ENCODE results near the gene POLD3. TPM values are rescaled to one million over a fixed set of nuclear protein-coding genes. Genes with fewer than 3 reads are reported as not detected.
"Not testable (repeated sequence)": the region's sequence is repeated elsewhere in the genome, so short reads cannot be mapped to it uniquely, and the experiment has no call there.

POLD3 gene
- total RNA-seq, 1 donor from 2014 or later, result 15.0 TPM

DNA sequence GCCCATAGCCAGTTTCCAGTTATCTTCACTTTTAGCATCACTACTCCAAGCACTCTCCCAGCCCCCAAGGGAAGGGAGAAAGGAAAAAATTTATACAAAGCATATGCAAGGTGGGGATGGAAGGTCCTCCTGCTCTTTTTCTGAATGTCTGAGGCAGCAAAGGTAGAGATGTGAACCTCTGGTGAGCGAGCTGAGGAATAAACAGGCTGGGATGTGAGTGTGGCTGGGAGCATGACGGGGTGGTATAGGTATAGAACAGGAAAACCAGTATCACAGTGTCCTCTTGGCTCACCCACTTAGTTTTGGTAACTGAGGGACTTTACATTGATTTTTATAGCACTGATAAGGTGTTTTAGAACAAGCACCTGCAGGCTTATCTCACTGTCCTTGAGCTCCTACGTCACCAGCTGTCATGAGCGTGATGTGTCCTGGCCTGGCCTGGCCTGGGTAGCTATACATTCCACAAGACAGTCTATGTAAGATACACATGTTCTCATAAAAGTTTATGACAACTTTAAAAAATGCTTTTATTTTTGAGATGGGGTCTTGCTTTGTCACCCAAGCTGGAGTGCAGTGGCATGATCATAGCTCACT is 10.3 kb upstream of the POLD3 start:
- DNase-seq, result no peak

DNA sequence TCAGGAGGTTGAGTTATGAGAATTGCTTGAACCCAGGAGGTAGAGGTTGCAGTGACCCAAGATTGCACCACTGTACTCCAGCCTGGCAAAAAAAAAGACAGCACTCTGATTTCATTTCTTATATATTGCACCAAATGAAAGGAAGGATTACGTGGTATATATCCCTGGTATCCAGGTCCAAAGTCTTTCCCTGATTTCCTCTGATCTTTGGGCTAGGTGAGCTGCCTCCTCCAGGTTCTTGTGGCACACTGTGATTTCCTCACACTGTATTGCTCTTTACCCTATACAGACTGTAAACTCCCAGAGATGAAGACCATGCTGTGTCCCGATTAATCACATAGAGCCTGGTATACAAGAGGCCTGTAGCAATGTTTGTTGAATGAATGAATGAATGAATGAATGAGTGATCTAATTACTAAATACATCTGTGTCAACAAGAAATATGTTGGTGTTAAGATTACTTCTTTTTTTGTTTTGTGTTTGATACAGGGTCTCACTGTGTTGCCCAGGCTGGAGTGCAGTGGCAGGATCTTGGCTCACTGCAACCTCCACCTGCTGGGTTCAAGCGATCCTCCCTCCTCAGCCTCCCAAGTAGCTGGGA is 9.3 kb upstream of the POLD3 start:
- DNase-seq, result no peak

DNA sequence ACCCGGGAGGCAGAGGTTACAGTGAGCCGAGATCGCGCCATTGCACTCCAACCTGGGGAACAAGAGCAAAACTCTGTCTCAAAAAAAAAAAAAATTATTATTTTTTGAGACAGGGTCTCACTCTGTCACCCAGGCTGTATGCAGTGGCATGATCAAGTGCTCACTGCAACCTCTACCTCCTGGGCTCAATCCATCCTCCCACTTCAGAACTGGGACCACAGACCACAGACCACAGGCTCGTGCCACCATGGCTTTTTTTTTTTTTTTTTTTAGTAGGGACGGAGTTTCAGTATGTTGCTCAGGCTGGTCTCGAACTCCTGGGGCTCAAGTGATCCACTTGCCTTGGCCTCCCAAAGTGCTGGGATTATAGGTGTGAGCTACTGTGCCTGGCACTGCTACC is 1.9 kb upstream of the POLD3 start:
- not testable (repeated sequence) for DNase-seq

DNA sequence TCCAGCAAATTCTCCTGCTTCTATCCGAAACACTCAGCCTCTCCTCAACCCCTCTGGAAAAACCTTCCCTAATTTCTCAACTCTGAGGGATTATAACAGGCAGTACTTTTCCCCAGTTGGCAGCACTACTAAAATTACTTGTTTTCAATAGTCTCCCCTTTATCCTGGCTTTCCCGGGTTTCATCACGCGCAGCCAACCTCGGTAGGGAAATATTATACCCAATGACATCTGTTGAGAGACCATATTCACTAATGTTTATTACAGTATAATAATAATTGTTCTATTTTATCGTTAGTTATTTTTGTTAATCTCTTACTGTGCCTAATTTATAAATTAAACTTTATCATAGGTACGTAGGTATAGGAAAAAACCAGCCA is 330 bp upstream of the POLD3 start:
- no peak for DNase-seq

DNA sequence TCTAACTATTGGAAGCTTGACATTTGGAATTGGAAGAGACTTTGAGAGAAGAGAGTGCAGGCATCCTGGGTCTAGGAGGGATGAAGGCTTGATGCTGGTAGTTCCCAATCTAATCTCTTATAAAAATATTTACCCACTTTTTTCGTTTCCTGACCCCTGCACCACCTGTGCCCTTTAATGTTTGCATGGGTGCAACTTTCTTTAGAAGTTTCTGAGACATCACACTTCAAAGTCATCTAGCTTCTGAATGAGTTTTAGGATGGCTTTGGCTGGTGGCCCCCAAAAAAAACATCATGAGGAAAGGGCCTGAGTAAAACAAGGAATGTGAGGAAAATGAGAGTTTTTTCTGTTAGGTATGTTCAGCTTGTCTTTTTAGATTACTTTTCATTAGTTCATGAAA is 1.1 kb downstream of the POLD3 start:
- DNase-seq, result no peak

DNA sequence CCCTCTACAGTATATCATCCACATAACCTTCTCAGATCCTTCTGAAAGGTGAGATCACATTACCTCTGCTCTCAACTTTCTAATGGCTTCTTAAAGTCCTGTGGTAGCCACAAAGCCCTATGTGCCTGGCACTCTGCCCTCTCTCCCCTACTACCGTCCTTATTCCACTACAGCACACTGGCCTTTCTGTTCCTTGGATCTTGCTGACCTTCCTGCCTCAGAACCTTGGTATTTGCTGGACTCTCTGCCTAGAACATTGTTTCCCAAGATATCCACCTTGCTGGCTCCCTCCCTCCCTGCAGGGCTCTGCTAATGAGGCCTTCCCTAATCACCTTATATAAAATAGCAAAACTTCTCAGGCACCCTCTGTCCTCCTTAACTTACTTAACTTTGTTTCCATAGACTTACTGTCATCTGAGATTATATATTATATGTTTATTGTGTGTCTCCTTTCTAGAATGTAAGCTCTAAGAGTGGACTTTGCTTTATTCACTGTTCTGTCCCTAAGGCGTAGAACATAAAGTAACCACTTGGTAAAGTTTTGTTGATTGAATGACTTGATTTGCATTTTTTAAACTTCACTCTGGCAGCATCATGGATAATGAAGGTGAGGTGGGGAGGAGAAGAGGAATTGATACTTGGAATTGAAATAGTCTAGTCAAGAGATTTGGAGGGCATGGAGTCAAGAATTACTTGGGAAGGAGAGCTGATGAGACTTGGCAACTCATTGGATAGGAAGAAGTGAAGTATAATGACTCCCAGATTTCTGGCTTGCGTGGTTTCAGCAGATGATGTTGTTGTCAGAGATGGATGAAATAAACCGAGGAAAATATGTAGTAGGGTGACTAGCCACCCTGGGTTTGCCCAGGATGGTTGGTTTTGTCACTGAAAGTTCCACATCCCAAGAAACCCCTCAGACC is 10.5 kb downstream of the POLD3 start:
- peak; percentile 48 for DNase-seq

DNA sequence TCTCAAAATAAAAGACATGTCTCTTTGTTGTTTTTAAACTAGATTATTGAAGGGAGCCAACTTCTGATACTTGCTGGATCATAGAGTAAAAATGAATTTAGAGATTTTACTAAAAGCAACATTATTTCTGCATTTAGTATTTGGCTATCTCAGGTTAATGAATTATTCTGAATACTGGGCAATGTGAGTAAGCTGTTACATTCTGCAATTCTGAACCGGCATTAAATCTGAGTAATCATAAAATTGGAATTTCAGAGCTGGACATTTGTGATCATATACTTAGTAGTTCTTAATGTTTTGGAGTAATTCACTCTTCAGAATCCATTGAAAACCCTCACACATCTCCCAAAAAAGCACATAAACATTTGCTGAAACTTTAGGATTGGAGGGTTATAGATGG is 11.5 kb downstream of the POLD3 start:
- no peak for DNase-seq

DNA sequence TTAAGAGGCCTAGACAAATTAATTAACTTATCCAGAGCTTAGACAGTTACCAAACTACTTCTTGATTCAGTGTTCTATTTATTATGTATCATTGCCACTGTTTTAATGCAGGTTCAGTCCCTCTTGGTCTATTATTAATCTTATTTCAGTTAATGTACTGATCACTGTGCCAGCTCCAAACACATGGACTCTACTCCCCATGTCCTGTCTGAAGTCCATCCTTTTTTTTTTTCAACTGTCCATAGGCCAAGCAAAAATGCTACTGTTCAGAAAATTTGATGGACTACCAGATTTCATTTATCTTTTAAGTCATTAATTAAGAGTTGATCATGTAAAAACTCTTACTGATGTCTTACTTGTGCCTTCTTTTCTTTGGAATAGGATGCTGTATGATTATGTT is 11.9 kb downstream of the POLD3 start:
- no peak for DNase-seq

DNA sequence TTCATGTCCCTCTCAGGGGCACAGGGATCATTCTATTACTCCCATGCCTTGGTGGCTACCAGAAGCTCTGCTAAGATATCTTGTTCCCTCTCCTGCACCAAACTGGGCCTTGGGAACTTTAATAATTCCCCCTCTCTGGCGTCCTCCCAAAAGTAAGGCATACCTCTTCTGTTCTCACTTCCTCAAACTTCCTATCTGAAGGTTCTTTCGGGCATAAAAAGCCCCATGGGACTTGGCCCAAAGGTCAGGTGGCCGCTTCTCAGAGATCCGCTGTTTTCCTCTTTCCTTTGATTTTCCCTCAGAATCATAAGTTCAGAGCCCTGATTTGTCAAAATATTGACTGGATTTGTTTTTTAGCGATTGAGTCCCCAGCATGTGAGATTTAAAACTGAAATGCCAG is 13.0 kb downstream of the POLD3 start:
- no peak for DNase-seq

DNA sequence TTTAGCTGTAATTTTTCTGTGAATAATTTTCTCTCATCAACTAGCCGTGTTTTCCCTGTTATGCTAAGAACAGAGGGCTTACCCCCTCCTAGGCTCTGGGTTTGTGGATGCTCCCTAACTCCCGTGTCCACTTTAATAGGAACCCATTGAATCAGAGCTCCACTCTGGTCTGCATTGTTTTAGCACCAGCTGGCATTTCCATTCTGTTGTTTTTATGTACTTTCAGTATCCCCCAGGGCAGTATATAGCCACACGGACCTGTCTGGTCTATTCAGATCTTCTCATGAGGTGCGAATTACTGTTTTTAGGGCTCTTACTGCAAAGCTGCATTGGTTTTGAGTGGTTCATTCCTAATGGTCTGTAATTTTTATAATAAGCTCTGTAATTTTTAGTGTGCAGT is 16.0 kb downstream of the POLD3 start:
- no peak for DNase-seq

DNA sequence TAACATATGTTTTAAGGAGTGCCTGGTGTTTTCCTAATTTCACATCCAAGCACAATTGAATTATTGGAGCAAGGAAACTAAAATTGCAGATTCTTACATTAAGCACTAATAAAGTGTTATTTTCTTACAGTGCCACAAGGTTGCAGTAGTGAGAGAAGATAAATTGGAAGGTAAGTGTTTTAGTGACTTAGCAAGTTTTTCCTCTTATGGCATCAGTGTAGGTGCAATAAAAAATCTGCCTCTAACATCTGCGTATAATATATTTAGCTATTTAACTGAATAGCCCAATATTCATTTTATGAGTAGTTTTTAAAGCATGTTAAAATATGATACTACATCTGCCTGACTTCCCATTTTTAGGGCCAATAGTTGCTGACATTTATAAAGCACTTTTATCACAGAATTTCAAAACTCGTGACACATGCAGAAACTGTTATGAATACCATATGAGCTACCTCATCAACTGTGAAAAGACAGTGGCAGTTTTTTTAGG is 19.0 kb downstream of the POLD3 start:
- DNase-seq, result peak; percentile 62

DNA sequence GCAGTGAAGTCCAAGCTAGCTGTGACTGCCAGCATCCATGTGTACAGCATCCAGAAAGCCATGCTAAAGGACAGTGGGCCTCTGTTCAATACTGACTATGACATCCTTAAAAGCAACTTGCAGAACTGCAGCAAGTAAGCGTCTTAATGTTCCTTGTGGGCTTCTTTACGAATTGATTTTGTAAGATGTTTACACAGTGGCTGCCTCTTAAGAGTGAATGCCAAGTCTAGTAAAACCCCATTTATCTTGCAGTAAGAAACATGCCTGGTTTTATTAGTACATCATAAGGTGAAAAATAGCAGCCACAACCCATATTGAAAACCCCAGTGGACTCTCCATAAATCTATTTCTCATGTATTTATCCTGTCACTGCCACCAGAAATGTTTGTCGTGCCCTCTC is 20.5 kb downstream of the POLD3 start:
- DNase-seq, result no peak

DNA sequence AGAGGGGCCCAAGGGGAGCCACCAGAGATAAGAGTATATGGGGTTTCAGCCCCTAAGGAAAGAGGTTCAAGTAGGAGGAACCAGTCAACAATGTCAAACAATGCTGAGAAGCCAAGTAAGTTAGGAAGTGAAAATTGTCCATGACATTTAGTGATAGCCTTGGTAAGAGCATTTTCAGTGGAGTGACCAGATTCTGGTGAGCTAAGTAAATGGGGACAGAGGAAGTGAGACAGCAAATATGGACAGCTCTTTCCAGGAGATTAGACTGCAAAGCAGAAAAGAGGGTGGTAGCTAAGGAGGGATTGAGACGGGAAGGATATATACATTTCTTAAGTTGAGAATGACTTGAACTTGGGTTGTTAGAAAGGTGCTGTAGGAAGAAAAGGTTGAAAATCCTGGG is 22.9 kb downstream of the POLD3 start:
- DNase-seq, result no peak

DNA sequence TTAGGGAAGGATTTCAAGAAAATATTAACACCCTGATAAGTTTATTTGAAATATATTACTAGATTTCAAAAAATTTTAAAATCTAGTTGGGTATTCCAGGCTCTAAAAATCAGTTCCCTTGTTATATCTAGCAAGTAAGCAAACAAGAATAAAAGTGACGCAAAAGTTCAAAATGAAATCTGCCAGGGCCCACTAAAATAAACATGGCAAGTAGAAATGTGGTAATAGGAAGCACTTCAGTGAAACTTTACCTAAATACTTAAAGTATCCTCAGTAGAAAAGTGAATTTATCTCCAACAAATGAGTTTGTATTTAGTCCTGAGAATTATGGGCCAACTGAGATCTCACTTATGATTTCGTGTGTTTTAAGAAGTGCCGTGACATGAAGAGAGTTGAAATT is 23.6 kb downstream of the POLD3 start:
- no peak for DNase-seq

DNA sequence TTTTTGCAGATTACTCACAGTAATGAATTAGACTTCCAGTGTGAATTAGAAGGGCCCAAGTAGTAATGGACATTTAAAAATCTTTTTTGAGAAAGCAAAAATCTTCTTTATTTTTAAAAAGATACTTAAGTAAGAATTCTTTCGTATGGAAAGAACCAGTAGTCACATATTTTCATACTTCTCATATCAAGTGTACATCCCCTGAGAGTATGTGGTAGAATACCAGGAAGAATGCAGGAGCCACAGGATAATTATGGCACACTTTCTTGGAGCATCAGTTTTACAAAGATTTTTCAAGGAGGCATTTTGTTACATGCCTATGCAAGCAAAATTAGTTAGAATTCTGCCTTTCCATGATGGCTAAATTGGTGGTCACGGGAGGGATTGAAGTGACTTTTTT is 28.1 kb downstream of the POLD3 start:
- no peak for DNase-seq

DNA sequence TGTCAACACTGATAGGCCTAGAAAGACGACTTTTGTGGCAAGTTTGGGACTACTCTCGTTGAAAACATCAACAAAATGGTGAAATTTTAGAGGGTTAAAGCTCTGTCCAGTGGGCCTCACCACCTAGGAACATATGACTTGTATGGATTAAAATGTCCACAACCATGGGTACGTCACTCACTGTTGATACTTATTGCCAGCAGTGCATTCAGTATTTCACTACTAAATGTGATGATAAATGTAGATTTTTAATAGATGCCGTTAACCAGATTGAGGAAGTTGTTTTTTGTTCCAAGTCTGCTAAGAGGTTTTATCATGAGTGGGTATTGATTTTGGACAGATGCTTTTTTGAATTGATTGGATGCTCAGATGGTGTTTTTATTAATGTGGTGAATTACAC is 33.7 kb downstream of the POLD3 start:
- DNase-seq, result no peak

DNA sequence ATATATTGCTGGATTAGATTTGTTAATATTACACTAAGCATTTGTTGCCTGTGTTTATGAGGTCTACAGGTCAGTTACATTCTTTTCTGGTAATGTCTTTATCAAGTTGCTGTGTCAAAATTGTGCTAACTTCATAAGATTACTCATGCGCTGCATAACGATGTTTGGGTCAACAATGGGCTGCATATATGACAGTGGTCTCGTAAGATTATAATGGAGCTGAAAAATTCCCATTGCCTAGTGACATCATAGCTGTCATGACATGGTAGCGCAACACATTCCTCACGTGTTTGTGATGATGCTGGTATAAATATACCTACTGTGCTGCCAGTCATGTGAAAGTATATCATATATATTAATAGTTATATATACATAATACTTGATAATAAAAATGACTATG is 34.2 kb downstream of the POLD3 start:
- no peak for DNase-seq

DNA sequence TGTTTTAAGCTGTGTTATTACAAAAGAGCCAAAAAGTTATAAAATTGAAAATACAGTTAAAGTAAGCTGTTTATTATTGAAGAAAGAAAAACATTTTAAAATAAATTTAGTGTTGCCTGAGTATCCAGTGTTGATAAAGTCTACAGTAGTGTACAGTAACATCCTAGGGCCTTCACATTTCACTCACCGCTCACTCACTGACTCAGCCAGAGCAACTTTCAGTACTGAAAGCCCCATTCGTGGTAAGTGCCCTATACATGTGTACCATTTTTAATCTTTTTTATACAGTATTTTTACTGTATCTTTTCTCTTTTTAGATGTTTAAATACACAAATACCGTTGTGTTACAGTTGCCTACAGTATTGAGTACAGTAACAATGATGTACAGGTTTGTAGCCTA is 35.0 kb downstream of the POLD3 start:
- no peak for DNase-seq

DNA sequence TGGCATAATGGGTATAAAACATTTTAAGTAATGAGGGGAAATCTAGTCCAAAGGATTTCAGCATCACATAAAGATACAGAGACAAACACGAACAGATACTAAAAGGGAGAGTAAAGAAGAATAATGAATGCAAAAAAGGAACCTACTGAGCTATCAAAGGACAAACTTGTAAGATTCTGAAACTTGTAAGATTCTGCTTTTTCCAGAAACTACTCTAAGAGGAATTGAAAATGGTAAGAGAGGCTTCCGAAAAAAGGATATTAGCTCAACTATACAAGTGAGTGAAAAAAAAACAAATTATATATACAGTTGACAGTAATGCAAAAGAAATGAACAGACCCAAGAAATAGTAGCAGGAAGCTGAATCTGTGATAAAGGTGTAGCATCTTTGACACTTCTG is 37.7 kb downstream of the POLD3 start:
- no peak for DNase-seq

DNA sequence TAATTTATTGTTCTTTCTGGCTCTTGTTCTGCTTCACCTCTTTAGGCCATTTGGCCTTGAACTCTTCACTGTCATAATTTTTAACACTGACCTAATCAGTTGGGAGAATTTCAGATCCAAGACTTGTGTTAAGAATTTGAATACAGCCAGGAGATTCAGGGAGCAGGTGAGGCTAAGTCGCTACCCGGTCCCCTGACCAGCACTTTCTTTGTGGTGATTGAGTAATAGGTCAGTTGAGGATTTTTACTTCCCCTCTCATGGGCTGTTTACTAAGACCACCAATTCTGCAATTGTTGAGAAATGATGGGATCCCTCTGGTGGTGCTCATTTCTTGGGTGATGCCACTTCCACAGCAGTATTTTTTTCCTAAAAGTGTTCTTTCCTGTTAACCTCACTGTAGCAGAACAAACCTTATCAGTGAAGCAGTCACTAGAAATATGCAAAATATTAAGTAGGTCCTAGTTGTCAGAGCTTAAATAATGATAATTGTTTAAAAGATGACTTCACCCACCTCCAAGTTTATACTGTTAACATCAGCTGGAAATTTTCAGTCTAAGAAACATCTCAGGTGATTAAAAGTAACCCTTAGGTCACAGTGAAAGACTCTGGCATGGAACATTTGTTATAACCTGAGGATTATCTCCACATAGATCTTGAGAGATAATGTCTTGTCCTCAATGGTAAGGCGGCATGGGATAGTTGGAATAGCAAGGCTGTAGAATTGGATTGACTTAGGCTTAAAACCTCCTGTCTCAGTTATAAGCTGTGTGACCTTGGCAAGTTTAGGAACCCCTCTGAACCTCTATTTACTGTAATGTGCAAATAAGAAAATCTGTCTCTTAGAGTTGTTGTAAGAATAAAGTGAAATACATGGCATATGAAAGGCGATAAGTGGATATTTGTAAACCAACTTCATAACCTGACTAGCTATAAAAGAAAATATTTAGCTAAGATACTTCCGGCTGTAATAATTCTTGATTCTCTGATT is 41.3 kb downstream of the POLD3 start:
- DNase-seq, result no peak

DNA sequence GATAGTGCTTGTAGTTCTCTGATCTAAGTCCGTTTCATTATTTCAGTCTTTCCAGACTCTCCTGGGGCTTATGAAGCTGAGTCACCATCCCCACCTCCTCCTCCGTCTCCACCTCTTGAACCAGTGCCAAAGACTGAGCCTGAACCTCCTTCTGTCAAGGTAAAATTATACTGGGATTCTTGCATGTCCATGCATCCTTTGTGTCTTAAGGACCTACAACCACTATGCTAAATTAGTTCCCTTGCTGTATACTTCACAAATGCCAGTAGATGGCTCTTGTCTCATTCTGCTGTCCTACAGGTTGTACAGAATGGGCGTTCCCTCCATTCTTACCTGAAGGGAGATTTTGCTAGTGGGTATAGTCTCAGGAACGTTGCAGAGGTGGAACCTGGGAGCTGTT is 42.2 kb downstream of the POLD3 start:
- DNase-seq, result no peak

DNA sequence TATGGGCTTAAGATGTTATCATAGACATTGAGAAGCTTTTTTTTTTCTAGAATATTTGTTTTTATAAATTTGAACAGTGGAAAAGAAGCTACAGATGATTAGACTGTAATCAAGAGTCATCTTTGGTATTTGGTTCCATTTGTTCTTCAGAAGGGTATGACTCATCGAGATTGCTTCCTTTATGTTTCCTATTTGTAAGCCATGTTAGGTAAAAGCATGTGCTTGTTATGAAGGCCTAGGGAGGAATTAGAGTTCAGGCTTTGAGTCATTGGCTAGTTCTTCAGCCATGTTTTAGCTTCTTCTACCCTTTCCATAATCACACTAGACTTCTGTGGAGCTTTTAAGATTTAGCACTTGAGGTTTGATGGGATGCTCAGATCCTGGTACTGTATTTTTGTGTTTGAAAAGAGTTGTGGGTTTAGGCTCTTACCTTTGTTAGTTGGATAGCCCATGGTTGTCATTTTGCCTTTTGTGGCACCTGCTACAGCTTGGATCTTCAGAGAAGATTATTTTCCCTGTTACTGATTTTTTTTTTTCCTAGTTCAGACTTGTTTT is 44.3 kb downstream of the POLD3 start:
- DNase-seq, result no peak
